ENCODE data around the gene TMEM115.

Gene TMEM115

GRCh38 chr3:50358911-50359759 is at the start of gene TMEM115:
Gene TMEM115 (minus strand): TSS chr3:50359521. CDS start chr3:50359063, 458 bp downstream.
- DNase-seq = peak; percentile 94

- DNase-seq = no peak
Measured at GRCh38 chr3:50408443-50408944, 49.2 kb upstream of the TMEM115 start.

- no peak for DNase-seq
Measured at GRCh38 chr3:50406487-50406886, 47.2 kb upstream of the TMEM115 start.

GRCh38 chr3:50405249-50405648 is 45.9 kb upstream of the TMEM115 start:
- DNase-seq = peak; percentile 14

GRCh38 chr3:50401978-50402595 is 42.8 kb upstream of the TMEM115 start:
- no peak for DNase-seq

- DNase-seq = no peak
Measured at GRCh38 chr3:50396502-50396901, 37.2 kb upstream of the TMEM115 start.

- DNase-seq = no peak
Measured at GRCh38 chr3:50395070-50395860, 35.9 kb upstream of the TMEM115 start.

- no peak for DNase-seq
Measured at GRCh38 chr3:50393061-50393460, 33.7 kb upstream of the TMEM115 start.

GRCh38 chr3:50392101-50392715 is 32.9 kb upstream of the TMEM115 start:
- DNase-seq = no peak

- DNase-seq = peak; percentile 41
Measured at GRCh38 chr3:50390508-50391224, 31.3 kb upstream of the TMEM115 start.

- DNase-seq = no peak
Measured at GRCh38 chr3:50389414-50389767, 30.1 kb upstream of the TMEM115 start.

GRCh38 chr3:50388720-50389413 is 29.5 kb upstream of the TMEM115 start:
- no peak for DNase-seq

- peak; percentile 8 for DNase-seq
Measured at GRCh38 chr3:50388016-50388719, 28.8 kb upstream of the TMEM115 start.

- DNase-seq = no peak
Measured at GRCh38 chr3:50385754-50386153, 26.4 kb upstream of the TMEM115 start.

GRCh38 chr3:50383750-50384149 is 24.4 kb upstream of the TMEM115 start:
- DNase-seq = no peak

- DNase-seq = no peak
Measured at GRCh38 chr3:50382722-50383121, 23.4 kb upstream of the TMEM115 start.

GRCh38 chr3:50381383-50381782 is 22.1 kb upstream of the TMEM115 start:
- DNase-seq = no peak

- no peak for DNase-seq
Measured at GRCh38 chr3:50380405-50381085, 21.2 kb upstream of the TMEM115 start.

GRCh38 chr3:50378757-50379156 is 19.4 kb upstream of the TMEM115 start:
- no peak for DNase-seq

GRCh38 chr3:50378024-50378423 is 18.7 kb upstream of the TMEM115 start:
- DNase-seq = no peak
